SK-N-SH (cell line): ENCODE results near the gene RNF32. TPM values are rescaled to one million over a fixed set of nuclear protein-coding genes. Genes with fewer than 3 reads are reported as not detected.

ENCODE experiments used
- CTCF ChIA-PET: fragments of 300-600, 350-600 bp; formaldehyde crosslinking; extraction: SDS; loops from one replicate; lab custom pipeline; 2021; lab: Yijun Ruan, JAX
- POLR2A ChIA-PET: fragments of 350-600 bp; sonication (Branson Sonifier 250); formaldehyde crosslinking; extraction: SDS; loops from one replicate; lab custom pipeline; 2020; ENCODE audit warnings: antibody characterized with exemption, inconsistent platforms; lab: Yijun Ruan, JAX
- DNase-seq: peaks from one replicate; pipeline ENCODE4 v3.0.0; 2012
- H2AFZ ChIP-seq: fragments of 200-600 bp; sonication (generic); 2 replicates; pipeline ENCODE4 v1.8.1; 2016; ENCODE audit warnings: antibody characterized with exemption, mild to moderate bottlenecking, low read depth
- H3F3A ChIP-seq: fragments of 200-600 bp; sonication (generic); replicated peaks from 2 replicates; pipeline ENCODE3; 2016; ENCODE audit warnings: antibody characterized with exemption, mild to moderate bottlenecking; ENCODE audit not compliant: insufficient read depth
- H3K27ac ChIP-seq, 2 experiments: fragments of 200-500 bp in 1 of 2; fragments of 200-600 bp in 1 of 2; sonication (Bioruptor generic) in 1 of 2; sonication (generic), shearing (Covaris generic) in 1 of 2; 2 replicates each; pipeline versions ENCODE4 v1.5.1 to v1.6.1; 2014 to 2016; ENCODE audit warnings: low read depth in 2 of 2, inconsistent platforms in 1 of 2, low read length in 1 of 2, mild to moderate bottlenecking in 1 of 2, mixed read lengths in 1 of 2
- H3K27me3 ChIP-seq: fragments of 200-600 bp; sonication (generic), shearing (Covaris generic); 2 replicates; pipeline ENCODE4 v1.6.1; 2016; ENCODE audit warnings: mixed run types; ENCODE audit not compliant: insufficient read depth
- H3K36me3 ChIP-seq, 2 experiments: fragments of 200-500 bp in 1 of 2; fragments of 200-600 bp in 1 of 2; sonication (Bioruptor generic) in 1 of 2; sonication (generic) in 1 of 2; replicated peaks in 1 of 2; 2 replicates each; pipeline versions ENCODE3 to v1.5.1; 2014 to 2016; ENCODE audit warnings: low read length in 1 of 2, mild to moderate bottlenecking in 1 of 2; ENCODE audit not compliant: insufficient read depth in 2 of 2, control insufficient read depth in 1 of 2
- H3K4me1 ChIP-seq, 2 experiments: fragments of 200-500 bp in 1 of 2; fragments of 200-600 bp in 1 of 2; sonication (Bioruptor generic) in 1 of 2; sonication (generic), shearing (Covaris generic) in 1 of 2; 2 replicates each; pipeline versions ENCODE4 v1.5.1 to v1.6.1; 2014 to 2016; ENCODE audit warnings: low read depth in 1 of 2, low read length in 1 of 2, mixed run types in 1 of 2; ENCODE audit not compliant: insufficient read depth in 2 of 2, control insufficient read depth in 1 of 2
- H3K4me2 ChIP-seq: fragments of 200-600 bp; sonication (generic), shearing (Covaris generic); 2 replicates; pipeline ENCODE4 v1.6.1; 2017; ENCODE audit warnings: mixed run types
- H3K4me3 ChIP-seq, 2 experiments: fragments of 200-500 bp in 1 of 2; fragments of 200-600 bp in 1 of 2; sonication (Bioruptor generic) in 1 of 2; sonication (generic), shearing (Covaris generic) in 1 of 2; 2 replicates each; pipeline versions ENCODE4 v1.5.1 to v1.8.1; 2014 to 2016; ENCODE audit warnings: low read depth in 2 of 2, inconsistent platforms in 1 of 2, low read length in 1 of 2, mild to moderate bottlenecking in 1 of 2, mixed read lengths in 1 of 2, moderate library complexity in 1 of 2
- H3K79me2 ChIP-seq: fragments of 200-600 bp; sonication (generic); 2 replicates; pipeline ENCODE4 v1.8.1; 2017; ENCODE audit warnings: mild to moderate bottlenecking; ENCODE audit not compliant: insufficient read depth
- H3K9ac ChIP-seq: fragments of 200-600 bp; sonication (generic); 2 replicates; pipeline ENCODE4 v1.6.1; 2017; ENCODE audit warnings: mixed run types
- H3K9me2 ChIP-seq: fragments of 200-600 bp; sonication (generic); 2 replicates; pipeline ENCODE4 v1.6.1; 2017; ENCODE audit warnings: mixed run types
- H3K9me3 ChIP-seq: fragments of 200-600 bp; sonication (generic); 2 replicates; pipeline ENCODE4 v1.6.1; 2017; ENCODE audit warnings: mixed run types, mild to moderate bottlenecking, moderate library complexity
- H4K20me1 ChIP-seq: fragments of 200-600 bp; sonication (generic); 2 replicates; pipeline ENCODE4 v1.6.1; 2017; ENCODE audit warnings: mild to moderate bottlenecking, mixed run types; ENCODE audit not compliant: insufficient read depth
- CTCF ChIP-seq: fragments of 200-600 bp; sonication (generic); IDR thresholded peaks from 2 replicates; pipeline ENCODE4 v1.6.1; 2017; ENCODE audit warnings: antibody characterized with exemption, mild to moderate bottlenecking, moderate library complexity
- EP300 ChIP-seq, 2 experiments: IDR thresholded peaks; 2 replicates each; pipeline versions ENCODE4 v1.4.0 to v1.6.1; 2012; ENCODE audit warnings: borderline replicate concordance in 1 of 2, low read depth in 1 of 2, low read length in 1 of 2
- FOSL2 ChIP-seq: IDR thresholded peaks from 2 replicates; pipeline ENCODE4 v1.4.0; 2012; ENCODE audit warnings: low read depth, mild to moderate bottlenecking, moderate library complexity, borderline replicate concordance
- GABPA ChIP-seq: IDR thresholded peaks from 2 replicates; pipeline ENCODE4 v1.4.0; 2012; ENCODE audit warnings: low read depth, mild to moderate bottlenecking
- IRF3 ChIP-seq: fragments of 150-350 bp; IDR thresholded peaks from 2 replicates; pipeline ENCODE4 v1.6.1; 2016; ENCODE audit warnings: mild to moderate bottlenecking, low read depth, low read length
- JUND ChIP-seq: IDR thresholded peaks from 2 replicates; pipeline ENCODE4 v1.4.0; 2012
- MAX ChIP-seq: IDR thresholded peaks from 2 replicates; pipeline ENCODE4 v1.4.0; 2012; ENCODE audit warnings: low read depth
- MXI1 ChIP-seq: IDR thresholded peaks from 2 replicates; pipeline ENCODE4 v1.6.1; 2012; ENCODE audit warnings: mild to moderate bottlenecking, low read depth, low read length, improper control_type of control experiment
- PBX3 ChIP-seq: IDR thresholded peaks from 2 replicates; pipeline ENCODE4; 2012
- POLR2AphosphoS5 ChIP-seq: IDR thresholded peaks from 2 replicates; pipeline ENCODE4 v1.6.1; 2012; ENCODE audit warnings: low read depth, low read length
- RCOR1 ChIP-seq: fragments of 150-350 bp; IDR thresholded peaks from 2 replicates; pipeline ENCODE4 v1.6.1; 2017; ENCODE audit warnings: antibody characterized with exemption, low read length
- REST ChIP-seq: IDR thresholded peaks from 2 replicates; pipeline ENCODE4 v1.6.1; 2012; ENCODE audit warnings: mild to moderate bottlenecking, low read depth, low read length, moderate library complexity
- RXRA ChIP-seq: IDR thresholded peaks from 2 replicates; pipeline ENCODE4 v1.4.0; 2012; ENCODE audit warnings: low read depth, mild to moderate bottlenecking, borderline replicate concordance
- TAF1 ChIP-seq: IDR thresholded peaks from 2 replicates; pipeline ENCODE4 v1.6.1; 2012; ENCODE audit warnings: low read depth, mild to moderate bottlenecking, low read length, moderate library complexity, borderline replicate concordance
- TCF12 ChIP-seq: IDR thresholded peaks from 2 replicates; pipeline ENCODE4 v1.4.0; 2012
- TEAD4 ChIP-seq: IDR thresholded peaks from 2 replicates; pipeline ENCODE4 v1.4.0; 2012; ENCODE audit warnings: mild to moderate bottlenecking, borderline replicate concordance; ENCODE audit not compliant: insufficient read depth
- USF1 ChIP-seq: IDR thresholded peaks from 2 replicates; pipeline ENCODE4 v1.4.0; 2012; ENCODE audit warnings: low read depth, borderline replicate concordance
- USF2 ChIP-seq: fragments of 150-350 bp; IDR thresholded peaks from 2 replicates; pipeline ENCODE4 v1.6.1; 2017; ENCODE audit warnings: antibody characterized with exemption, low read length, low read depth, borderline replicate concordance
- YY1 ChIP-seq: IDR thresholded peaks from 2 replicates; pipeline ENCODE4 v1.4.0; 2012; ENCODE audit warnings: low read depth, mild to moderate bottlenecking
- ZBTB33 ChIP-seq: IDR thresholded peaks from 2 replicates; pipeline ENCODE4 v1.4.0; 2012; ENCODE audit warnings: low read depth, borderline replicate concordance
- WGBS: methylation state at CpG from one replicate; pipeline ENCODE4 v1.1.6; 2017; ENCODE audit warnings: low lambda C conversion rate; 5-methylcytosine and 5-hydroxymethylcytosine counted together
- polyA plus RNA-seq, 3 experiments: library from polyadenylated mRNA; depleted of rRNA; stranded (reverse); fragments of >200 nt; gene quantifications; 2 replicates each; pipeline ENCODE4 v1.2.3, GENCODE V29; 2012

Gene RNF32
- polyA plus RNA-seq, 1 of the 3 experiments (the other 2 are of a cell fraction), result 2.3 TPM

- Histone ChIP-seq H3K9ac (no peak overlapping the region), H3K27me3 (peaks cover 15% of the 10 kb centered on the region; the same call in 1 of the 2 replicates), H3K27ac (no peak overlapping the region), H3K9me2 (no peaks in the 10 kb centered on the region), H3K4me2 (no peak overlapping the region), H3K9me3 (no peaks in the 10 kb centered on the region), H2AFZ (no peak overlapping the region), H3K79me2 (no peaks in the 10 kb centered on the region), H3K36me3 (no peaks in the 10 kb centered on the region), H3K4me1 (peaks cover 0 to 2% of the 10 kb centered on the region in 2 experiments; a peak in 1 of 4 replicates), H3K4me3 (no peak overlapping the region), H4K20me1 (no peaks in the 10 kb centered on the region), H3F3A (no peaks in the 10 kb centered on the region)
- TF ChIP-seq TCF12, result no peak
- TF ChIP-seq POLR2AphosphoS5, result no peak
- TF ChIP-seq FOSL2, result no peak
- TF ChIP-seq MAX, result no peak
- no peak for TF ChIP-seq JUND
- no peak for TF ChIP-seq TEAD4
- TF ChIP-seq IRF3, result no peak
- TF ChIP-seq GABPA, result no peak
- no peak for TF ChIP-seq USF1
- TF ChIP-seq RXRA, result no peak
- TF ChIP-seq EP300 (IDR thresholded peaks at IDR 0.05; ENCODE audit: borderline replicate concordance in 1 of 2, low read depth in 1 of 2, low read length in 1 of 2), result no peak
- TF ChIP-seq CTCF, result no peak
- no peak for TF ChIP-seq PBX3
- no peak for TF ChIP-seq ZBTB33
- TF ChIP-seq USF2, result no peak
- no peak for TF ChIP-seq RCOR1
- no peak for TF ChIP-seq MXI1
- no peak for TF ChIP-seq TAF1
- TF ChIP-seq REST, result no peak
- TF ChIP-seq YY1, result no peak
- WGBS, result 86% methylated on average over 13 of the region's 18 CpGs
- no peak for DNase-seq
- ChIA-PET POLR2A (no interaction called here), CTCF (interaction anchor here (0.8 to 1.4 kb wide), 3 partner anchors 12 to 171 kb away, joined by 3 read pairs; no protein-coding TSS in a partner anchor)
Observed at GRCh38 chr7:156618078-156618779, 22.3 kb upstream of the RNF32 start.
